Ascending aorta (tissue), 2 donors: ENCODE measurements around the gene P3H2. TPM values are rescaled to one million over a fixed set of nuclear protein-coding genes. Genes with fewer than 3 reads are reported as not detected.

Source experiments
- DNase-seq, 2 donors: peaks; one replicate each; pipeline ENCODE4 v3.0.0-alpha.2; 2019; ENCODE audit warnings: low spot score in 2 of 2
- H3K27ac ChIP-seq, 2 donors: fragments of 200-600 bp; sonication (generic); one replicate each; pipeline ENCODE4 v1.5.1; 2016 to 2017; ENCODE audit warnings: mild to moderate bottlenecking in 1 of 2
- H3K27me3 ChIP-seq: fragments of 200-600 bp; sonication (generic); one replicate; pipeline ENCODE4 v1.5.1; 2017
- H3K36me3 ChIP-seq, 2 donors: fragments of 200-600 bp; sonication (generic); one replicate each; pipeline ENCODE4 v1.5.1; 2016
- H3K4me1 ChIP-seq, 2 donors: fragments of 200-600 bp; sonication (generic); one replicate each; pipeline ENCODE4 v1.5.1; 2016 to 2017; ENCODE audit warnings: mild to moderate bottlenecking in 1 of 2
- H3K4me3 ChIP-seq, 2 donors: fragments of 200-600 bp; sonication (generic); one replicate each; pipeline ENCODE4 v1.5.1; 2016 to 2017; ENCODE audit warnings: mild to moderate bottlenecking in 1 of 2
- H3K9me3 ChIP-seq, 2 donors: fragments of 200-600 bp; sonication (generic); one replicate each; pipeline ENCODE4 v1.5.1; 2016
- intact Hi-C: fragments of 100-400 bp; cut with DNase I; formaldehyde crosslinking; loops from one replicate; pipeline ENCODE4 v1.15.1; 2023
- total RNA-seq: library from RNA; depleted of rRNA; stranded (reverse); fragments of >200 nt; gene quantifications from one replicate; pipeline ENCODE4 v1.1.0, GENCODE V29; 2016
- TF ChIP-seq, protein P1 (sequence below), 3 experiments: fragments of 200-600 bp in 2 of 3; fragments of 450-650 bp in 1 of 3; sonication (generic) in 2 of 3; IDR thresholded peaks; one replicate each; pipeline ENCODE4 v1.5.1; 2016 to 2019; ENCODE audit warnings: antibody characterized with exemption in 3 of 3, mild to moderate bottlenecking in 1 of 3, moderate library complexity in 1 of 3

The P3H2 gene
- total RNA-seq, 1 donor from 2014 or later: 15.6 TPM

DNA sequence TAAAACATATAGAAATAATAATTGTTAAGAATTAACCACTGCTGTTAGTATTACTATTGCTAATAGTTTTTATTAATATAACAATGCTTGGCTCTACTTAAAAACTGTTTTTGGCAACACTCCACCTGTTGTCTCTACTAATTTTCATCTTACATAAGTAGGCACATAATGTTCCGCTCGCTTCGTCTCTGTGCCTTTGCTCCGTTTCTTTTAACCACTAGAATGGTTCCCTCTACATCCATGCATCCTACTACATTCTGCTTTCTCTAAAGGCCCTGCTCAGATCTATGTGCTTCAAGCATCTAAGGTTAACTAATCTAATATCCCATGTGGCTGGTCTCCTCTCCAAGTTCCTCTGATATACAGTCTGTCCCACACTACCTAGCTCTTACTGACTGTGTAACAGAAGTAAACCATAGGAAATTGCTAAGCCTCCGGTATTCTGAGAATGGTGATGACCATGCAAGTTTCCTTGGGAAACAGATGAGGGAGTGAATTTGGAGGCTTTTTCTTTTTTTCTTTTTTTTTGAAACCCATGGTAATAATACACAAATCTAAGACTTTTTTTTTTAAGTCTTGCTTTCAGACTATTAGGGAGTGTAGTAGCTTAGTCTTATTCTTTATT is 138.3 kb downstream of the P3H2 start:
- Histone ChIP-seq H3K4me3 (no peak overlapping the region), H3K36me3 (no peaks in the 10 kb centered on the region), H3K9me3 (no peaks in the 10 kb centered on the region), H3K4me1 (peaks cover 0 to 4% of the 10 kb centered on the region in 2 donors), H3K27me3 (no peaks in the 10 kb centered on the region), H3K27ac (no peak overlapping the region)
- TF ChIP-seq, protein P1, sequence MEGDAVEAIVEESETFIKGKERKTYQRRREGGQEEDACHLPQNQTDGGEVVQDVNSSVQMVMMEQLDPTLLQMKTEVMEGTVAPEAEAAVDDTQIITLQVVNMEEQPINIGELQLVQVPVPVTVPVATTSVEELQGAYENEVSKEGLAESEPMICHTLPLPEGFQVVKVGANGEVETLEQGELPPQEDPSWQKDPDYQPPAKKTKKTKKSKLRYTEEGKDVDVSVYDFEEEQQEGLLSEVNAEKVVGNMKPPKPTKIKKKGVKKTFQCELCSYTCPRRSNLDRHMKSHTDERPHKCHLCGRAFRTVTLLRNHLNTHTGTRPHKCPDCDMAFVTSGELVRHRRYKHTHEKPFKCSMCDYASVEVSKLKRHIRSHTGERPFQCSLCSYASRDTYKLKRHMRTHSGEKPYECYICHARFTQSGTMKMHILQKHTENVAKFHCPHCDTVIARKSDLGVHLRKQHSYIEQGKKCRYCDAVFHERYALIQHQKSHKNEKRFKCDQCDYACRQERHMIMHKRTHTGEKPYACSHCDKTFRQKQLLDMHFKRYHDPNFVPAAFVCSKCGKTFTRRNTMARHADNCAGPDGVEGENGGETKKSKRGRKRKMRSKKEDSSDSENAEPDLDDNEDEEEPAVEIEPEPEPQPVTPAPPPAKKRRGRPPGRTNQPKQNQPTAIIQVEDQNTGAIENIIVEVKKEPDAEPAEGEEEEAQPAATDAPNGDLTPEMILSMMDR (IDR thresholded peaks at IDR 0.05): no peak
- DNase-seq: no peak
- intact Hi-C loops: loop anchor here (5.0 kb wide), 1 partner anchor 140 kb away; the partner anchor contains the start of gene P3H2

DNA sequence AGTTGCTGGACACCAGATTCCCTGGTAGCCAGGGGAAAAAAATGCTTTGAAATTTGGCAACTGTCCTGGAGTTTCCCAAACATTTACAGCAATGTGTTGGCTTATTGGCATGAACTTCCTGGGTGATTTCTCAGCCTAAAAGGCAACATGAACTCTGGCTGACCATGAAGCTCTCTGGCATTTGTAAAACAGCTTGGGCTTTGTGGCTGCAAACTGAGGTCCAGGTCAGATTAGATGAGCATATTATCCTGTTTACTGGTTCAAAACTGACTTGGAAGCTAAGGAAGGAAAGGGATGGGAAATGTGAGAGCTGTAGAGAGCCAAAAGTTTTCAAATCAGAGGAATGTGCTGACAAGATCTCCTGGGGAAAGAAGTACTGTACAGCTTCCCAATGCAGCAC is 139.0 kb downstream of the P3H2 start:
- intact Hi-C loops: loop anchor here (5.0 kb wide), 1 partner anchor 141 kb away; the partner anchor contains the start of gene P3H2
- H3K4me1 ChIP-seq: peaks cover 0 to 4% of the 10 kb centered on the region in 2 donors
- H3K27ac ChIP-seq: no peak overlapping the region
- H3K36me3 ChIP-seq: no peaks in the 10 kb centered on the region
- TF ChIP-seq, protein P1 (IDR thresholded peaks at IDR 0.05): no peak
- no peaks in the 10 kb centered on the region for H3K27me3 ChIP-seq
- DNase-seq: peak in 1 of 2 donors; percentile 66
- no peaks in the 10 kb centered on the region for H3K9me3 ChIP-seq
- H3K4me3 ChIP-seq: no peak overlapping the region

DNA sequence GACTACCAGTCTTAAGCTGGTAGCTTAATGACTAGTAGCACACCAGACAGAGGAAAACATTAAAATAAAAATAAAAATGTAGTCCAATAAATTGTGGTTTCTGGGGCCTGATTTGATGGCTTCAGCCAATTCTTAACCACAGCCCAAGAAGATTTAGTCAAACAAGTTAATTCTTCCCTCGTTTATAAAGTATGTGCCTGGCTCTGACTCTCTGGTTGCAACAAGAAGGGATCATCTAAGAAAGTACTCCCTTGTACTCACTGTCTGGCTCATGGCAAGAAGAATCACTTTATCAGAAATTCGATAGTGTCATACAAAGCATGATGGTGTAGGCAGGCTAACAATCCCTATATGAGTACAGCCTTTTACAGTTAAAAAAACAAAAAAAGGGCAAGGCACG is 141.9 kb downstream of the P3H2 start:
- H3K4me3 ChIP-seq: no peak overlapping the region
- no peaks in the 10 kb centered on the region for H3K9me3 ChIP-seq
- peaks cover 0 to 4% of the 10 kb centered on the region in 2 donors for H3K4me1 ChIP-seq
- H3K27me3 ChIP-seq: no peaks in the 10 kb centered on the region
- intact Hi-C loops: no loop called here
- no peak overlapping the region for H3K27ac ChIP-seq
- DNase-seq: no peak
- TF ChIP-seq, protein P1 (IDR thresholded peaks at IDR 0.05): no peak
- no peaks in the 10 kb centered on the region for H3K36me3 ChIP-seq

DNA sequence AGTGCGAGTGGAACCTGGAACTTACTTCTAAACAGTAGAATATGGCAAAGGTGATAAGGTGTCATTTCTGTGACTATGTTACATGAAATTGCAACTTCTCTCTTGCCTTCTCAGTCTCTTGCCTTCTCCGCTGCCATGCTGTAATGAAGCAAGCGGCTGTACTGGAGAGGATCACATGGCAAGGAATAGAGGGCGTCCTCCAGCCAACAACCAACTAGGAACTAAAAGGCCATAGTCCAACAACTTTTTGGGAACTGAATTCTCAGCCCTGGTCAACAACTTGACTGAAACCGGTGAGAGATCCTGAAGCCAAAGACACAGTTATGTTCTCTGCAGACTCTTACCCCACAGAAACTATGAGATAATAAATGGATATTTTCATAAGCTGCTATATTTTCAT is 143.5 kb downstream of the P3H2 start:
- Histone ChIP-seq H3K4me3 (no peak overlapping the region), H3K27me3 (no peaks in the 10 kb centered on the region), H3K27ac (no peak overlapping the region), H3K36me3 (no peaks in the 10 kb centered on the region), H3K9me3 (no peaks in the 10 kb centered on the region), H3K4me1 (peaks cover 0 to 4% of the 10 kb centered on the region in 2 donors)
- no peak for DNase-seq
- intact Hi-C loops: no loop called here
- TF ChIP-seq, protein P1 (IDR thresholded peaks at IDR 0.05): no peak

DNA sequence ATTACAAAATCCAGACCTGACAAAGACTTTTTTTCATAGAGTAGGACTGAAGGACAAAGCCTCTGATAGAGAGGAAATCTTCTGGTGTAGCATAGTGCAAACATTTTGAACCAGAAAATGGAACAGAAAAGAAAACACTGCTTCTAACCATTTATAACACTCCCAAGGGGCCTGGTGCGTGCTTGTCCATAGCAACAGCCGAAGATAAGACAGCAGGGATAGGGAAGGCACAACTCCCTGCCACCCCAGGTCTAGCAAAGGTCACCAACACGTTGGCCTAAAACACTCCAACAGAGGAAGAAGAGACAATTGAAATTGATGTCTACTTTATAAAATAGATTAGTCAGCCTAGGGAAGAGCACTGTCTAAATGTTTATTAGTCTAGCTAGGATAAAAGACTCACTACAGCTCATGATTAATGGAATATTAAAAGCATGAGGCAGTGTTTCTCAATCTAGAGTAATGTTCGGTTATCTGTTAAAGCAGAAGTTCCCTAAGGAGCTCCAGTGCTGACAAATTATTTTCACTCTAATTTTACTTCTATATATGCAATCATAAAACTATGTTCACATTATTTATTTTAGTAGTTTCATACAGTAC is 145.2 kb downstream of the P3H2 start:
- no peaks in the 10 kb centered on the region for H3K9me3 ChIP-seq
- no peak for DNase-seq
- H3K4me3 ChIP-seq: no peak overlapping the region
- H3K4me1 ChIP-seq: no peaks in the 10 kb centered on the region
- H3K36me3 ChIP-seq: no peaks in the 10 kb centered on the region
- no peaks in the 10 kb centered on the region for H3K27me3 ChIP-seq
- intact Hi-C loops: no loop called here
- H3K27ac ChIP-seq: no peak overlapping the region
- TF ChIP-seq, protein P1 (IDR thresholded peaks at IDR 0.05): no peak
